GM19324 (cell line): Measurements from ENCODE around the gene ZBP1.

Experiments used
- ATAC-seq: cut with Tn5 transposase; IDR thresholded peaks from one replicate; pipeline ENCODE4 v1.9.1; 2021; ENCODE audit warnings: mild to moderate bottlenecking, moderate library complexity; ENCODE audit not compliant: unreplicated experiment, low FRiP score

ZBP1 gene

DNA sequence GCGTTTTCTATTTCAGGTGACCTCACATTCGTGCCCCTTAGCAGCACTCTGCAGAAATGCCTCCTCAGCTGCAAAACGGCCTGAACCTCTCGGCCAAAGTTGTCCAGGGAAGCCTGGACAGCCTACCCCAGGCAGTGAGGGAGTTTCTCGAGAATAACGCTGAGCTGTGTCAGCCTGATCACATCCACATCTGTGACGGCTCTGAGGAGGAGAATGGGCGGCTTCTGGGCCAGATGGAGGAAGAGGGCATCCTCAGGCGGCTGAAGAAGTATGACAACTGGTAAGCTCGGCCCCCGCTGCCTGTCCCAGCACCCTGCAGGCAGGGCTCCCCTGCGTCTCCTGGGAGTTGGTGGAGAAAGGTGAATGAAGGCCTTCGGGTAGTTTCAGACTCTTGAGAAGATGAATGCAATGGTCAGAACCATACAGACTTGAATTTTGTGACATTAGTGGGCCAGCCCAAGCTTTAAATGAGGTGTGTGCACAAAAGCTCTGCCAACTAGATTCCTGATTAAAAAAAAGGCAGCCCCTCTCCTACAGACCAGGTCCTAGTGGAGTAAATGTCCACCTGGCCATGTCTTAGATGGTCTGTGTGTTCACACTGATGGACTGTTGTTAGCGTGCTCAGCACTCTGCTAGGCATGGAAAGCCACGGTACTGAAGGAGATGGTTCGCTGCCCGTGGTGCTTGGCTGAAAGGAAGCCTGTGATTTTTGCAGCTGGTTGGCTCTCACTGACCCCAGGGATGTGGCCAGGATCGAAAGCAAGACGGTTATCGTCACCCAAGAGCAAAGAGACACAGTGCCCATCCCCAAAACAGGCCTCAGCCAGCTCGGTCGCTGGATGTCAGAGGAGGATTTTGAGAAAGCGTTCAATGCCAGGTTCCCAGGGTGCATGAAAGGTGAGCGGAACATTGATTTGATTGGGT lies 58.6 kb downstream of the ZBP1 start:
- no peak for ATAC-seq

- no peak for ATAC-seq
Observed at GRCh38 chr20:57560554-57561355, 59.5 kb downstream of the ZBP1 start, which contains the start of gene PCK1. PCK1 (plus strand) TSS chr20:57561110; CDS start chr20:57561412, 302 bp downstream.

DNA sequence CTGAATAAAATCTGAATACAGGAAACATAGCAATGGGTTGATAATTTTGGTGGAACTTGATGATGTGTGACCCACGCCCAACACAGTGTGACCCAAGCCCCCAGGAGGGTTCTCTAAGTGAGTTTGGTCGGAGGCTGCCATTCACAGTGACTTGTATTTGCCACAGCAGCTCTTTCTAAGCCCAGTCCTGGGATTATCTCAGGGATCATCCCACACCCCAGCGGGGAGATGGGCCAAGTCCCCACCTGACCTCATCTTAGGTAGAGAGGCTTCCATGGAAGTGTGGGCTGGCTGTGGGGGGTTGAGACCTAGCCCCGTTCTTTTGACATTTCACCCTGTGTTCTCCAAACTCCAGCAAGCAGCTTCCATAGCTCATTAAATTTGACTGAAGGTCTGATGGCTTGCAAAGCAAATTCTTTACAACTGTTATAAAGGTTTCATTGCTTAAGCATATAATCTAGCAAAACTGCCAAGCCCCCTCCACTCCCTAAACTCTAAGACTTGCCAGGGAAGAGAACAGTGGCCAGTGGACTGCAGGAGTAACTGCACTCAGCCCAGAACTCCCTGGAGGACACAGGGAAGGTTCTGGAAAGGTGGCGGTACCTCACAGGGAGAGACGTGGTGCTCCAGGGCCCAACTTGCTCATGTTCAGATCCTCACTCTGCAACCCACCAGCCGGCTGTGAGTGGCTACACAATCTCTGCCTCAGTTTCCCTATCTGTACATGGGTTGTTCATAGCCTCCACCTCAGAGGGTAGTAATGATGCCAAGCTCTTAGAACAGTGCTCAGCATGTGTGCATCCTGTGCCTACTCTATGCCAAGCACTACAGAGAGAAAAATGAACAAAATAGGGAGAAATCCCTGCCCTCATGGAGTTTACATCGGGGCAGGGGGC lies 60.3 kb downstream of the ZBP1 start:
- no peak for ATAC-seq

DNA sequence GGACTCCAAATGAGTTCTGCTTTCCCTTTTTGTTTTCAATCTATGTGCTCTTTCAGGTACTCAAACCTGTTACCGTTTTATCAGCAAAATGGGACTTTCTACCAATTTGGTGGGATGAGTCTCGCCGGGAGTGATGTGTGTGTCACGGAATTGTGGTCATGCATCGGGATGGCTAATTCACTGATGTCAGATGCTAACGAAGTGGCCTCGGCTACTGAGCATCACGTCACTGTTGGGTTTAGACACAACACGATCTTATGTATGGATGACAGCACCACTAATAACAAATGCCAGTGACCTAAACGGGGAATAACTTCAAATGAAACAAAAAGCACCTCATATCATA lies 61.0 kb downstream of the ZBP1 start:
- no peak for ATAC-seq

DNA sequence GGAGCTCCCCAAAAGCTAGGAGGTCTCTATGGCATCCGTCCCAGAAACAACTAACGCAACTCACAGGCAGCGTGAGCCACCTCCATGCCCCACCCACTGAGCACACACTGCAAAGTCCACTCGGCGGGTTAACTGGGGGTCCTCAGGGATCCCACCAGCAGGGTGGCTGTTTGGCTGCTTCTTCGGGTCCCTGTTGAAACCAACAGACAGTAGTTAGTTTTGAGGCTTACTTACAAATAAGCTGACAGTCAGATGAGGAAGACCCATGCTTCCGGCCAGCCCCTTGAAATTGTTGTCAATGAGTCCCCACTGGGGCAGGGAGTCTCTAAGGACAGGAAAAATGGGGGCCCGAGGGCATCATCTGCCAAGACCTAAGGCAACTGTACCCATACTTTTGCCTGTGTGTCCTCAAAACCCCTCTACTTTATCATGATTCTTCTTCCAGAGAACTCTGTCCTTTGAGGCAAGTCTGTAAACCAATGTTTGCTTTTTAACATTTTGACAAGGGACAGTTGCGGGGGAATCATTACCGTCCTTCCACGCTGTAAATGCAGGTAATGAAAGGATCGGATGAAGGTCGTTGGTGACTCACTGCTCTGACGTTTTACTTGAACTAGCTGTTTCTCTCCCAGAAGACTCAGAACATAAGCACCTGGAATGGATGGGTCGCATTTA lies 61.5 kb downstream of the ZBP1 start:
- ATAC-seq: no peak

GRCh38 chr20:57557926-57558613 lies 62.2 kb downstream of the ZBP1 start:
- ATAC-seq: no peak

DNA sequence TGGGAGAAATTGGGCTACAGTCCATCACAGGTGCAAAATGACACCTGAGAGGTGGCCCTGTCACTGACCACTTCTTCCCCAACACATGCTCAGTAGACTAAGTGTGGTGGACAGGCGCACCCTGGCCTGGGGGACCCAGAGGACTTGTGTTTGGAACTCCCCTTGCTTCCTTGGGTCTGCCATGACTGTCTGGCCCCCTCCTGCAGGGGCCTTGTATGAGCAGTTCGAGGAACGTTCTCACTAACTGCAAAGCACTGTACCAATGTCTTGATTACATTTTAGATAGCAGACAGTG lies 63.3 kb downstream of the ZBP1 start:
- no peak for ATAC-seq

DNA sequence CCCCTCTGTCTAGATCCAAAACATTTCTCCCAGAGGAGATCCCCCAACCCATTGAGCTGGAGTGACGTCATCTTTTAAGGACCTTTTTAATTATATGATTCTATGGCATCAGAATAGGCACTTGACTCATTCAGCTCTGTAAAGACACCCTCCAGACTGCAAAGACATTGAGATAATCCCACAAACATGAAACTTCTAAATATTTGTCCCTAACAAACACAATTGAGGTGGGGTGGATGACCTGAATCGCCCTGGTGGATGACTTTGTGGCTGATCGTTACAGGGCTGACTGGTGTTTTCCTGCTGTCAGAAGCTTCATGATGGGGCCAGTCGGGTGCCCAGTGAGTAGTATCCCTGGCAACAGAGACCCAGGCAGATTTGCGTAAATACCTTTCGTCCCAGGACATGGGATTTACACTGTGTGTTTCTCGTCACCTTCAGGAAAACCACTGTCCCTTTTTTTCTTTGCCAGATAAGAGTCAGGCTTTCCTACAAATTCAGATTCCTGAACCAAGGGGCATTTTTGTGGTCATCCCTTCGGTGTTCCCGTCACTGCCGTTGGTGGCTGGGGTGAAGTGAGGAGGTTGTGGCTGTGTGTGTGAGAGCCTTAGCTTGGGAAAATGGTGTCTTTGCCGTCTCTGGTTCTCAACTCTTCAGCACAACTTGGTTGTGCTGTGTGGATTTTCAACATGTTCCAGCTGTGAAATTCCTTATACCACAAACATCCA lies 64.6 kb downstream of the ZBP1 start:
- ATAC-seq: no peak
